Prostate gland (tissue), 2 donors: ENCODE data around the gene MYOZ2.

Experiments
- POLR2AphosphoS5 ChIP-seq: sonication (generic); formaldehyde crosslinking; IDR thresholded peaks from one replicate; pipeline ENCODE4 v1.6.1; 2017; ENCODE audit warnings: antibody characterized with exemption
- TF ChIP-seq, protein P1 (sequence below), 4 experiments: fragments of 200-600 bp in 2 of 4; fragments of 450-650 bp in 2 of 4; sonication (generic) in 2 of 4; IDR thresholded peaks; 1 replicate in 3 of 4; 2 replicates in 1 of 4; pipeline ENCODE4 v1.5.1; 2016 to 2019; ENCODE audit warnings: antibody characterized with exemption in 4 of 4, mild to moderate bottlenecking in 2 of 4, moderate library complexity in 2 of 4

- TF ChIP-seq, protein P1, sequence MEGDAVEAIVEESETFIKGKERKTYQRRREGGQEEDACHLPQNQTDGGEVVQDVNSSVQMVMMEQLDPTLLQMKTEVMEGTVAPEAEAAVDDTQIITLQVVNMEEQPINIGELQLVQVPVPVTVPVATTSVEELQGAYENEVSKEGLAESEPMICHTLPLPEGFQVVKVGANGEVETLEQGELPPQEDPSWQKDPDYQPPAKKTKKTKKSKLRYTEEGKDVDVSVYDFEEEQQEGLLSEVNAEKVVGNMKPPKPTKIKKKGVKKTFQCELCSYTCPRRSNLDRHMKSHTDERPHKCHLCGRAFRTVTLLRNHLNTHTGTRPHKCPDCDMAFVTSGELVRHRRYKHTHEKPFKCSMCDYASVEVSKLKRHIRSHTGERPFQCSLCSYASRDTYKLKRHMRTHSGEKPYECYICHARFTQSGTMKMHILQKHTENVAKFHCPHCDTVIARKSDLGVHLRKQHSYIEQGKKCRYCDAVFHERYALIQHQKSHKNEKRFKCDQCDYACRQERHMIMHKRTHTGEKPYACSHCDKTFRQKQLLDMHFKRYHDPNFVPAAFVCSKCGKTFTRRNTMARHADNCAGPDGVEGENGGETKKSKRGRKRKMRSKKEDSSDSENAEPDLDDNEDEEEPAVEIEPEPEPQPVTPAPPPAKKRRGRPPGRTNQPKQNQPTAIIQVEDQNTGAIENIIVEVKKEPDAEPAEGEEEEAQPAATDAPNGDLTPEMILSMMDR (IDR thresholded peaks at IDR 0.05), result peak in 1 of 4 experiments; percentile 48
- TF ChIP-seq POLR2AphosphoS5, result peak; percentile 96
Observed at GRCh38 chr4:119212234-119212963, 76.8 kb downstream of the MYOZ2 start, which contains the start of gene USP53.
